ENCODE measurements around the gene SYTL2. TPM values are rescaled to one million over a fixed set of nuclear protein-coding genes. Genes with fewer than 3 reads are reported as not detected.
"Not testable (repeated sequence)": the region's sequence is repeated elsewhere in the genome, so short reads cannot be mapped to it uniquely, and the experiment has no call there.

SYTL2 gene
- total RNA-seq, 2 experiments from 2014 or later: 9.5 to 11.2 TPM

GRCh38 chr11:85845124-85845631 is 34.2 kb upstream of the SYTL2 start:
- ATAC-seq (no peak), DNase-seq (no peak)
- Mint-ChIP-seq H3K9me3 (peaks cover 1% of the 10 kb centered on the region), H3K27me3 (no peaks in the 10 kb centered on the region), H3K36me3 (ENCODE audit: low read depth) (peaks cover 2% of the 10 kb centered on the region), H3K4me1 (ENCODE audit: low read depth) (peaks cover 7% of the 10 kb centered on the region), H3K27ac (no peak overlapping the region), H3K4me3 (no peak overlapping the region)
- TF ChIP-seq CTCF (IDR thresholded peaks at IDR 0.05): no peak
- POLR2A ChIA-PET: interaction anchor here (1.0 kb wide), 1 partner anchor 164 kb away, joined by 3 read pairs; no protein-coding TSS in a partner anchor
- CTCF ChIA-PET: interaction anchor here (1.2 kb wide), 1 partner anchor 19 kb away, joined by 4 read pairs; no protein-coding TSS in a partner anchor
- intact Hi-C loops (cut with micrococcal nuclease): no loop called here

GRCh38 chr11:85844439-85845123 is 33.6 kb upstream of the SYTL2 start:
- intact Hi-C loops (cut with micrococcal nuclease): no loop called here

GRCh38 chr11:85843929-85844328 is 33.0 kb upstream of the SYTL2 start:
- peaks cover 7% of the 10 kb centered on the region for H3K4me1 Mint-ChIP-seq (ENCODE audit: low read depth)
- intact Hi-C loops (cut with micrococcal nuclease): no loop called here

More at GRCh38 chr11:85844439-85845123, 33.6 kb upstream of the SYTL2 start:
- no peaks in the 10 kb centered on the region for H3K36me3 Mint-ChIP-seq (ENCODE audit: low read depth)
- ChIA-PET POLR2A (interaction anchor here (1.0 kb wide), 1 partner anchor 164 kb away, joined by 3 read pairs; no protein-coding TSS in a partner anchor), CTCF (interaction anchor here (3.2 kb wide), 1 partner anchor 10 kb away, joined by 15 read pairs; the partner anchor contains the start of gene CCDC83)
- H3K4me3 Mint-ChIP-seq: no peak overlapping the region
- no peak for TF ChIP-seq CTCF (IDR thresholded peaks at IDR 0.05)
- H3K27me3 Mint-ChIP-seq: no peaks in the 10 kb centered on the region
- no peaks in the 10 kb centered on the region for H3K9me3 Mint-ChIP-seq
- DNase-seq (peak; percentile 8), ATAC-seq (peak; percentile 85)
- H3K4me1 Mint-ChIP-seq (ENCODE audit: low read depth): peaks cover 7% of the 10 kb centered on the region
- no peak overlapping the region for H3K27ac Mint-ChIP-seq

GRCh38 chr11:85840932-85841331 is 30.0 kb upstream of the SYTL2 start:
- intact Hi-C loops (cut with micrococcal nuclease); H3K4me1 Mint-ChIP-seq (ENCODE audit: low read depth); ATAC-seq; H3K27me3 Mint-ChIP-seq; H3K9me3 Mint-ChIP-seq; H3K4me3 Mint-ChIP-seq; H3K36me3 Mint-ChIP-seq (ENCODE audit: low read depth); POLR2A ChIA-PET; H3K27ac Mint-ChIP-seq; CTCF ChIA-PET; DNase-seq: not testable (repeated sequence)

More at GRCh38 chr11:85843929-85844328, 33.0 kb upstream of the SYTL2 start:
- POLR2A ChIA-PET: interaction anchor here (1.0 kb wide), 1 partner anchor 163 kb away, joined by 3 read pairs; no protein-coding TSS in a partner anchor
- ATAC-seq (no peak), DNase-seq (no peak)
- CTCF ChIA-PET: interaction anchor here (3.2 kb wide), 1 partner anchor 11 kb away, joined by 15 read pairs; the partner anchor contains the start of gene CCDC83
- Mint-ChIP-seq H3K36me3 (ENCODE audit: low read depth) (no peaks in the 10 kb centered on the region), H3K9me3 (no peaks in the 10 kb centered on the region), H3K27me3 (no peaks in the 10 kb centered on the region), H3K4me3 (no peak overlapping the region), H3K27ac (no peak overlapping the region)
- TF ChIP-seq CTCF (IDR thresholded peaks at IDR 0.05): no peak

GRCh38 chr11:85835729-85836128 is 24.8 kb upstream of the SYTL2 start:
- Mint-ChIP-seq H3K36me3 (ENCODE audit: low read depth) (peaks cover 4% of the 10 kb centered on the region), H3K9me3 (peaks cover 9% of the 10 kb centered on the region), H3K4me3 (no peak overlapping the region), H3K27ac (no peak overlapping the region), H3K4me1 (ENCODE audit: low read depth) (no peaks in the 10 kb centered on the region), H3K27me3 (no peaks in the 10 kb centered on the region)
- intact Hi-C loops (cut with micrococcal nuclease): no loop called here
- DNase-seq (no peak), ATAC-seq (no peak)
- ChIA-PET CTCF (no interaction called here), POLR2A (no interaction called here)
- TF ChIP-seq CTCF (IDR thresholded peaks at IDR 0.05): no peak

Measured in activated CD8-positive, alpha-beta T cell treated with anti-CD3 and anti-CD28 coated beads for 36 hours (primary cell).